HT1080 (cell line): ENCODE measurements around the gene MECP2. TPM values are rescaled to one million over a fixed set of nuclear protein-coding genes. Genes with fewer than 3 reads are reported as not detected.
"Not testable (repeated sequence)": the region's sequence is repeated elsewhere in the genome, so short reads cannot be mapped to it uniquely, and the experiment has no call there.

ENCODE experiments used
- DNase-seq: peaks from one replicate; pipeline ENCODE4 v3.0.0-alpha.2; 2015; ENCODE audit warnings: low read depth
- polyA plus RNA-seq, 2 experiments: library from polyadenylated mRNA; depleted of rRNA; stranded (reverse); fragments of >200 nt; gene quantifications; 2 replicates each; pipeline ENCODE4 v1.2.3, GENCODE V29; 2015
- total RNA-seq: library from RNA; depleted of rRNA; stranded (reverse); fragments of >200 nt; shearing (Covaris generic); gene quantifications from 2 replicates; pipeline ENCODE4 v1.2.3, GENCODE V29; 2014; rRNA removed

The MECP2 gene
- total RNA-seq: 27.2 and 32.0 TPM in 2 replicates
- 18.1 and 19.3 TPM in 2 replicates for polyA plus RNA-seq (2015; cell fraction: cytosol; rRNA removed)
- 17.0 and 18.2 TPM in 2 replicates for polyA plus RNA-seq (2015; cell fraction: nucleus; rRNA removed)

GRCh38 chrX:154097589-154098541, at the start of gene MECP2:
MECP2 (minus strand) TSS chrX:154097717.
- DNase-seq: peak; percentile 86

- DNase-seq: not testable (repeated sequence)
These were observed 46.5 kb upstream of the MECP2 start, which contains the start of gene OPN1LW for GRCh38 chrX:154144010-154144409. OPN1LW (plus strand) TSS chrX:154144243; CDS start chrX:154144284, 41 bp downstream.

GRCh38 chrX:154142950-154143745, 45.6 kb upstream of the MECP2 start:
- DNase-seq: no peak

DNA sequence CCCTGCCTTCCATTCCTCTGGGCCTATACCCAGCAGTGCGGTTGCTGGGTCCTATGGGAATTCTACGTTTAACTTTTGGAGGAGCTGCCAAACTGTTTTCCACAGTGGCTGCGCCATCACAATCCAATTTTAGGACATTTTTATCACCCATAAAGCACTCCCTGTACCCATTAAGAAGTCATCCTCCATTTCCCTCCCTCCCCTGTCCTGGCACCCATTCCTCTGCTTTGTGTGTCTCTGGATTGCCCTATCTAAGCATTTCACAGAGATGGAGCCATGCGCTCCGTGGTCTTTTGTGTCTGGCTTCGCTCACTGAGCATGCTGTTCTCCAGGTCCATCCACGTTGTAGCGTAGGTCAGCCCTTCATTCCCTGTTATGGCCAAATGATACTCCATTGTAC, 44.9 kb upstream of the MECP2 start:
- no peak for DNase-seq

DNA sequence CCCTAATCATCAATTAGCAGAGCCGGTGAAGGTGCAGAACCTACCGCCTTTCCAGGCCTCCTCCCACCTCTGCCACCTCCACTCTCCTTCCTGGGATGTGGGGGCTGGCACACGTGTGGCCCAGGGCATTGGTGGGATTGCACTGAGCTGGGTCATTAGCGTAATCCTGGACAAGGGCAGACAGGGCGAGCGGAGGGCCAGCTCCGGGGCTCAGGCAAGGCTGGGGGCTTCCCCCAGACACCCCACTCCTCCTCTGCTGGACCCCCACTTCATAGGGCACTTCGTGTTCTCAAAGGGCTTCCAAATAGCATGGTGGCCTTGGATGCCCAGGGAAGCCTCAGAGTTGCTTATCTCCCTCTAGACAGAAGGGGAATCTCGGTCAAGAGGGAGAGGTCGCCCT, 43.2 kb upstream of the MECP2 start:
- DNase-seq: no peak

GRCh38 chrX:154140206-154140605, 42.7 kb upstream of the MECP2 start:
- no peak for DNase-seq

GRCh38 chrX:154138857-154139256, 41.3 kb upstream of the MECP2 start:
- DNase-seq: no peak

DNA sequence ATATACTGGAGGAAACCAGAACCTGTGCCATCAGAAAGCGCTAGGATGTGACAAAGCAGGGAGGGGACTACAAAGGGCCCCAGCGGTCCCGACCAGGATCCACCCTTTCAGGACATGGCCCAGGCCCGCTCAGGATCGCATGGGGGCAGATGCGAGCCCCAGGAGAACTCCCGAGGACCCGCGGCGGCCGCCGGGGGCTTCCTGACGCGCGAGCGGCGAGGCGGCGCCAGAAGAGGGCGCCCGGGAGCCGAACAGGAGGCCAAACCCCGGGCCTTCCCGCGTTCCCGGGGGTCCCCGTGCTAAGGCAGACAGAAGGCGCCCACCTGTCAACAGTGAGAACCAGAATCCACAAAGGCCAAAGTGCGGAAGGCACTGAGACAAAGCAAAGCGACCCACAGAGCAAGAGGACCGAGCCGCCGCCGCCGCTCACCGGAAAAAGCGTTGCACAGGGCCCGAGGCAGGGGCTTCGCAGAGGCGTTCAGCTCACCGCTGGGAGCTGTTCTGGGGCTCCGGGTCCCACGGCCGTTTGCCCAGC, 39.2 kb upstream of the MECP2 start:
- peak; percentile 24 for DNase-seq

GRCh38 chrX:154135458-154136229, 38.1 kb upstream of the MECP2 start:
- DNase-seq: no peak

DNA sequence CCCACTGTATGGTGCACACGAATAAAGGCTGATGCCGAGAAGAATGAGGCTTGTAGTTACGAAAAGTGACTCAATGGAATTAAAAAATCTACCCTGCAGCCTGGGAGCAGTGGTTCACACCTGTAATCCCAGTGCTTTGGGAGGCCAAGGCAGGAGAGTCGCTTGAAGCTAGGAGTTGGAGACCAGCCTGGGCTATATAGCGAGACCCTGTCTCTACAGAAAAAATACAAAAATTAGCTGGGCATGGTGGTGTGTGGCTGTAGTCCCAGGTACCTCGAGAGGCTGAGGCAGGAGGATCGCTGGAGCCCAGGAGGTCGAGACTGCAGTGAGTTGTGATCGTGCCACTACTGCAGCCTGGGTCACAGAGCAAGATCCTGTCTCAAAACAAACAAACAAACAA, 34.8 kb upstream of the MECP2 start:
- no peak for DNase-seq

DNA sequence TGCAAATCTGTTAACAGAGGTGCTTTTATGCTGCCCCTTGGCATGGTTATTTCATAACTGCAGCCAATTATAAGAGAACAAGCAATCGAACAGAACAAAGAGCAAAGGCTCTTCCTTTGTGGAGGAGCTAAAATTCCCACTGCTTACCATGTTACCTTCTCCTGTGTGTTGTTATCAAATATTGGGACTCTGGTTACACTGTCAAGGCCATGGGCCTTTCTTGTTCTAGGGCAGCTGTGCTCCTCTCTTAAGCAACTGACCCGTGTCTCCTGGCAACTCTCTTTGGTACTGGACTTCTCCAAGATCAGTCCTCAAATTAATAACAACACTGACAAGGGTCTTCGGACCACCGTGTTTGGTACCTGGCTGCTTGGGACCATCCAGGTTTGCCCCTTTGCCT, 34.4 kb upstream of the MECP2 start:
- DNase-seq: no peak

DNA sequence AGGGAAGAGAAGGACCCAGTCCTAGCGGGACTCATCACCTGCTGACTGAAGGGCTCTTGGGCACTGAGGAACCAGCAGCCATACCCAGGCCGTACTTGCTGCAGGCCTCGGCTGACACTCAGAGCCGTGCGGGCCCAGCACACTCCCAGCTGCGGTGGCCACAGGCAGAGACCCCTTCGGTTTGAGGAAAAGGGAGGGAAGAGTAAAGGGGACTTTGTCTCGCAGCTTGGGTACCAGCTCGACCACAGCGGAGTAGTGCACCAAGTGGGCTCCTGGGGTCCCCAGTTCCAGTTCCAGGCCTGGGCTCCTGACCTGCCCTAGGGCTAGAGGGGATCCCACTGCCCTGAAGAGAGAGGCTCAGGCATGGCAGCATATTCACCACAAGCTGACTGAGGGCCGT, 28.6 kb upstream of the MECP2 start:
- no peak for DNase-seq

DNA sequence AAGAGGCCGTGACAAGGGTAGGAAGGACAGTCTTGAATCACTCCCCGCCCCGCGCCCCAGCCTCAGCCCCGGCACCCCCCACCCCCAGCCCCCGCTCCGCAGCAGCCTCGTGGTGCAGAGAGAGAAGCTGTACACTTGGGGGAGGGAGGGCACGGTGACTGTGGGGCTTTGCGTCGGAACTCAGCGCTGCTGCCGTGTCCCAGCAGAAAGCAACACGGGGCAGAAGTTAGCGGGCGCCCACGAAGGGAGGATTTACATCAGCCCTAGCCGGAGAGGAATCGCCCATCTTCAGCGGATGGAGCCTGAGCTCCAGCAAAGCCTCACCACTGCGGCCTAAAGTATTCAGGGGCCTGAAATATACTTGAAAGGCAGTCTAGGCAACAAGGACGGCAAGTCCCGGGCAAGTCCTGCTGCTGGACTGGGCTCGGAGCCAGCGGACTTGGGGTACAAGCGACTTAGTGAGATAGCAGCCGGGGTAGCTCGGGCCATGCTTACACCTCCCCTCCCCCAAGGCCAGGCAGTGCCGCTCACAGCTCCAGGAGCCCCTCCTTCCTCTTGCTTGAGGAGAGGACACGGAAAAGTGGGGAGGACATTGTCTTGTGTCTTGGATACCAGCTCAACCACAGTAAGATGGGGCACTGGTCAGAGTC, 28.0 kb upstream of the MECP2 start:
- no peak for DNase-seq

GRCh38 chrX:154123241-154124219, 26.0 kb upstream of the MECP2 start:
- DNase-seq: no peak

DNA sequence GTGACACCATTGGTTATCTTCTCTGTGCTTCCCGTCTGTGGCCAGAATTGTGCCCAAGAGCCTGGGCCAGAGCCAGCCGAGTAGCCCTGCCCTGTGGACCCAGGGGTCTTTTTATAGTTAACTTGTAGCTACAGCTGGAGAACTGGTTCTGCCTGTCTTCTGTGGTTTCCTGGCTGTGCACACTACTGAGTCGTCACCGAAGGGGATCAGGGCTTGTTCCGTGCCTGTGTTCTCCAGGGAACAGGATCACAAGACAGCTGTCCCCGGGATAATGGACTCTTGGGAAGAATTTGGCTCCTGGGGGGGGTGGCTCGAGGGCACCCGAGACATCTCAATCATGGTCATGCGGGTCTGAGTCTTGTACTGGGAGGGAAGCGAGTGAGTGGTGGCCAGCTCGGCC, 24.4 kb upstream of the MECP2 start:
- no peak for DNase-seq

- DNase-seq: no peak
These were observed 23.7 kb upstream of the MECP2 start for GRCh38 chrX:154121207-154121606.

- DNase-seq: no peak
These were observed 23.1 kb upstream of the MECP2 start for GRCh38 chrX:154120567-154120966.

DNA sequence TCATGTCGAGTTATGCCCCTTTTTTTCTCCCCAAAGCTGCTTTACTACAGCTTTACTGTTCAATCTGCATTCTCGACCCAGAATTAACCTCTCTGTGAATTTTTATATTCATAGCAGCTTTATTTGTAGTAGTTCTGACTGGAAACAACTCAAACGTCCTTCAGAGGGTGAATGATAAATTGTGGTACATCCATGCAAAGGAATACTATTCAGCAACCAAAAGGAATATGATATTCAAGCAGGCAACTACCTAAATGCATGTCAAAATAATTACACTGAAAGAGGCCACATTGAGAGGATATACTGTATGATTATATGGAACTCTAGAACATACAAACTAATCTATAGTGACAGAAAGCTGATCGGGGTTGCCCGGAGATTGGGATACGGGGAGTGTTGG, 20.0 kb upstream of the MECP2 start:
- no peak for DNase-seq
